ENCODE results near the gene COX7A2.

COX7A2 gene

GRCh38 chr6:75234126-75234865 lies 9.3 kb downstream of the COX7A2 start:
- H3K9ac ChIP-seq (ENCODE audit: low read depth, low read length), result no peak overlapping the region
- DNase-seq, result no peak
- H3K27me3 ChIP-seq (ENCODE audit: insufficient read depth, low read length, poor library complexity), result no peaks in the 10 kb centered on the region
- H3K4me1 ChIP-seq (ENCODE audit: insufficient read depth, low read length), result no peaks in the 10 kb centered on the region
- no peak overlapping the region for H3K4me2 ChIP-seq (ENCODE audit: insufficient read depth, low read length)
- H3K36me3 ChIP-seq (ENCODE audit: insufficient read depth, low read length), result peaks cover 19% of the 10 kb centered on the region
- no peak for ATAC-seq (ENCODE audit: insufficient read depth, low read depth)
- H2AFZ ChIP-seq (ENCODE audit: low read depth, low read length), result no peak overlapping the region
- H3K9me3 ChIP-seq (ENCODE audit: insufficient read depth, low read length, severe bottlenecking), result no peaks in the 10 kb centered on the region
- TF ChIP-seq EZH2 (IDR thresholded peaks at IDR 0.05; ENCODE audit: borderline replicate concordance, low read depth, low read length, severe bottlenecking), result no peak
- TF ChIP-seq CTCF (IDR thresholded peaks at IDR 0.05; ENCODE audit: borderline replicate concordance, extremely low read depth, low read length, poor library complexity, severe bottlenecking), result no peak
- no peak overlapping the region for H3K4me3 ChIP-seq (ENCODE audit: low read depth in 1 of 2, low read length in 2 of 2)
- peaks cover 9% of the 10 kb centered on the region; the same call in 1 of the 2 replicates for H4K20me1 ChIP-seq (ENCODE audit: insufficient read depth, low read length)
- H3K79me2 ChIP-seq (ENCODE audit: insufficient read depth, low read length), result peaks cover 5% of the 10 kb centered on the region
- H3K27ac ChIP-seq (ENCODE audit: low read length), result no peak overlapping the region

DNA sequence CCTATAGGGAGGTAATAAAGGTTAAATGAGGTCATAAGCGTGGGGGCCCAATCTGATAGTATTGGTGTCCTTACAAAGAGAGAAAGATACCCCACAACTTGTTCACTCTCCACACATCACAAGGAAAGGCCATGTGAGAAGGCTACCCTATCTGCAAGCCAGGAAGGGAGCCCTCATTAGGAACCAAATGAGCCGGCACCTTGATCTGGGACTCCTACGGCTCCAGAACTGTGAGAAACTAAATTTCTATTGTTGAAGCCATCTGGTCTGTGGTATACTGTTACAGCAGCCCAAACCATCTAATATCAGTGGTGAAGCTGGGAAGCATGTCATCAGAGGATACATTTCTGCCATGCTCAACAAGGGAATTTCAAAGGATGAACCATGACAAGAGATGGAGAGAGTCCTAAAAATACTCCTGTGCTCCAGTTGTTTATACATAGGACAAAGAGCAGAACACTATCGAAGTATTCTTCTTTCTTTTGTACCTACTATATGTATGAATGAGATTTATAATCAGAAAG lies 10.4 kb downstream of the COX7A2 start:
- H3K9me3 ChIP-seq (ENCODE audit: insufficient read depth, low read length, severe bottlenecking), result no peaks in the 10 kb centered on the region

DNA sequence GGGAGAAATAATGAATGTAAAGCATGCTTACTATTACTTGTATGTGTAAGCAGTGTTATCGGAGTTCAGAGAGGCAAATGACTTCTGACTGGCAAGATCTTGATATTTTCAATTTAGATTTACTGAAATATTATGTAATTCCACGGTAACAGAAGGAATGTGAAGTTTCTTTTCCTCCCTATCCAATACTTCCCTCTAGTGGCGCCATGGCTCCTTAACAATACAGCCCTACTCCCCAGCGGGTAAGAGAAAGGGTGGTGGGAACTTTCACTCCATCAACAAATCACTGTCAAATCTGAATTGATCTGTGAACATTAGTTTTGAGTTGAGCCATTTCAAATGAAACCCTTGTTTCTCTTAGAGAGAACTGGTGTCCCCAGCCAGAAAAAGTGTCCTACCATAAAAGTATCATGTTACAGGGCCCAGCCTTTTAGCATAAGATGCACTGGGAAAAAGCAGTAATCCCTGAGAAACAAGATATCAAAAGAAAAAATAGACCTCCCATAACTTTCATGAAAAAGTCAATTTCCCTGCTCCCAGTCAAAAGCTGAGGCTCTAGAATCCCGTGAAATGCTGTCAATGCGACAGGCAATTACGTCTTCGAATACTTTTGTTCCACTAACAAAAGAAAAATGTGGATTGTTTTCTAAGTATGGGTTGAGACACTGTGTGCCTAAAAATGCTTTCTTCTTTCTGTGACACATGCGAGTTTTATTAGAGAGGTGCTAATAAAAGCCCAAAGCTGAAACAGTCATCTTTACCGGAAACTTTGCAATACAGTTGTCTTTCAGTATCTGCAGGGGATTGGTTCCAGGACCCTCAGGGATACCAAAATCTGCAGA lies 12.9 kb downstream of the COX7A2 start:
- H3K4me1 ChIP-seq (ENCODE audit: insufficient read depth, low read length), result no peaks in the 10 kb centered on the region
- no peaks in the 10 kb centered on the region for H3K27me3 ChIP-seq (ENCODE audit: insufficient read depth, low read length, poor library complexity)
- H3K9me3 ChIP-seq (ENCODE audit: insufficient read depth, low read length, severe bottlenecking), result no peaks in the 10 kb centered on the region
- no peak overlapping the region for H3K4me2 ChIP-seq (ENCODE audit: insufficient read depth, low read length)
- DNase-seq (no peak), ATAC-seq (ENCODE audit: insufficient read depth, low read depth) (no peak)
- 0 out of 2 replicates have a peak, but pooled peaks cover 3% of the 10 kb centered on the region for H4K20me1 ChIP-seq (ENCODE audit: insufficient read depth, low read length)
- no peak overlapping the region for H3K4me3 ChIP-seq (ENCODE audit: low read depth in 1 of 2, low read length in 2 of 2)
- no peaks in the 10 kb centered on the region for H3K79me2 ChIP-seq (ENCODE audit: insufficient read depth, low read length)
- TF ChIP-seq EZH2 (IDR thresholded peaks at IDR 0.05; ENCODE audit: borderline replicate concordance, low read depth, low read length, severe bottlenecking) (no peak), CTCF (IDR thresholded peaks at IDR 0.05; ENCODE audit: borderline replicate concordance, extremely low read depth, low read length, poor library complexity, severe bottlenecking) (peak; percentile 51)
- H3K27ac ChIP-seq (ENCODE audit: low read length), result no peak overlapping the region
- no peak overlapping the region for H3K9ac ChIP-seq (ENCODE audit: low read depth, low read length)
- H3K36me3 ChIP-seq (ENCODE audit: insufficient read depth, low read length), result no peaks in the 10 kb centered on the region
- no peak overlapping the region for H2AFZ ChIP-seq (ENCODE audit: low read depth, low read length)

More for the DNA sequence above, 10.4 kb downstream of the COX7A2 start:
- TF ChIP-seq EZH2 (IDR thresholded peaks at IDR 0.05; ENCODE audit: borderline replicate concordance, low read depth, low read length, severe bottlenecking) (no peak), CTCF (IDR thresholded peaks at IDR 0.05; ENCODE audit: borderline replicate concordance, extremely low read depth, low read length, poor library complexity, severe bottlenecking) (no peak)
- ATAC-seq (ENCODE audit: insufficient read depth, low read depth) (no peak), DNase-seq (no peak)
- Histone ChIP-seq H3K4me1 (ENCODE audit: insufficient read depth, low read length) (no peaks in the 10 kb centered on the region), H3K27ac (ENCODE audit: low read length) (no peak overlapping the region), H3K27me3 (ENCODE audit: insufficient read depth, low read length, poor library complexity) (no peaks in the 10 kb centered on the region), H4K20me1 (ENCODE audit: insufficient read depth, low read length) (0 out of 2 replicates have a peak, but pooled peaks cover 3% of the 10 kb centered on the region), H3K36me3 (ENCODE audit: insufficient read depth, low read length) (peaks cover 12% of the 10 kb centered on the region), H3K4me3 (ENCODE audit: low read depth in 1 of 2, low read length in 2 of 2) (no peak overlapping the region), H2AFZ (ENCODE audit: low read depth, low read length) (no peak overlapping the region), H3K9ac (ENCODE audit: low read depth, low read length) (no peak overlapping the region), H3K4me2 (ENCODE audit: insufficient read depth, low read length) (no peak overlapping the region), H3K79me2 (ENCODE audit: insufficient read depth, low read length) (no peaks in the 10 kb centered on the region)
